DOHH2 (cell line): ENCODE results near the gene PLXNA2.

Experiments
- CTCF ChIP-seq: fragments of 200-600 bp; sonication (generic); IDR thresholded peaks from one replicate; pipeline ENCODE4 v1.5.1; 2014; ENCODE audit warnings: antibody characterized with exemption, mild to moderate bottlenecking, low read depth, low read length; ENCODE audit not compliant: poor library complexity, severe bottlenecking
- EZH2phosphoT487 ChIP-seq: fragments of 200-600 bp; sonication (generic); IDR thresholded peaks from 2 replicates; pipeline ENCODE4 v1.6.1; 2017; ENCODE audit warnings: borderline replicate concordance, mild to moderate bottlenecking, antibody characterized with exemption, low read length, moderate library complexity, mixed read lengths

DNA sequence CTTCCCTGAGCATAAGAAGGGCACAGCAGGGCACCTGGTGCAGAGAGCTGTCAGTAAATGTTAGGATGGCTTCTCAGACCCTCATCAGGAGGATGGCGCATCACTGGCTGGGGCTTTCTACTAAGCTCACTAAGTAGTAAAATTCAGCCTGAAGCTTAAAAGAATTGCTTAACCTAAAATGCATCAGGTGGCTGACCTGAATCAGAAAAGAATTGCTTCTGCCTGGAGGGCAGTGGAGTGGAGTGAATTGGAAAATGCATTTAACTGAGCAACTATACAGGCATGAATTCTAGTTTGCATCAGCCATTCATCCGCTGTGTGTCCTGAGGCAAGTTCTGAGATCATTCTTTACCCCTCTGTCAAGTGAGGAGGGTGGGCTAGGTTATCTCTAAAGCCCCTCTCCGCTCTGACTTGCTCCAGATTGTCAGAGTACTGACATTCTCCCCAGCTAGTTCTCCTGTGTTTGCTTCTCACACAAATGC is 191.2 kb downstream of the PLXNA2 start:
- TF ChIP-seq CTCF: no peak
- no peak for TF ChIP-seq EZH2phosphoT487
